NCI-H82 treated with DMSO at 0.1 percent for 48 hours (cell line): Measurements from ENCODE around the gene WDR64.
A peak's percentile ranks its signal among the peaks of the same experiment; 100 is the strongest.
"Not testable (repeated sequence)": the region's sequence is repeated elsewhere in the genome, so short reads cannot be mapped to it uniquely, and the experiment has no call there.

Source experiments
- DNase-seq: peaks from one replicate; lab custom pipeline; 2025; ENCODE audit not compliant: unreplicated experiment; lab: John Stamatoyannopoulos, UW

Gene WDR64

GRCh38 chr1:241654641-241655040, 2.6 kb downstream of the WDR64 start:
- DNase-seq = no peak

GRCh38 chr1:241658081-241658793, 6.2 kb downstream of the WDR64 start:
- DNase-seq = no peak

GRCh38 chr1:241659016-241659415, 6.9 kb downstream of the WDR64 start:
- DNase-seq = not testable (repeated sequence)

- DNase-seq = no peak
Measured at GRCh38 chr1:241660424-241660972, 8.4 kb downstream of the WDR64 start.

GRCh38 chr1:241666419-241666818, 14.3 kb downstream of the WDR64 start:
- DNase-seq = peak; percentile 86

- DNase-seq = no peak
Measured at GRCh38 chr1:241672301-241672700, 20.2 kb downstream of the WDR64 start.

- no peak for DNase-seq
Measured at GRCh38 chr1:241674805-241675384, 22.8 kb downstream of the WDR64 start.

GRCh38 chr1:241675983-241676382, 23.9 kb downstream of the WDR64 start:
- DNase-seq = no peak

- peak; percentile 33 for DNase-seq
Measured at GRCh38 chr1:241677201-241677600, 25.1 kb downstream of the WDR64 start.

- DNase-seq = peak; percentile 71
Measured at GRCh38 chr1:241678536-241678935, 26.5 kb downstream of the WDR64 start.

- no peak for DNase-seq
Measured at GRCh38 chr1:241679404-241679803, 27.3 kb downstream of the WDR64 start.

GRCh38 chr1:241679961-241680360, 27.9 kb downstream of the WDR64 start:
- DNase-seq = no peak

GRCh38 chr1:241681861-241682448, 29.9 kb downstream of the WDR64 start:
- DNase-seq = not testable (repeated sequence)

- DNase-seq = no peak
Measured at GRCh38 chr1:241682921-241683320, 30.8 kb downstream of the WDR64 start.

GRCh38 chr1:241684108-241684507, 32.0 kb downstream of the WDR64 start:
- no peak for DNase-seq

- no peak for DNase-seq
Measured at GRCh38 chr1:241688940-241689368, 36.9 kb downstream of the WDR64 start.

- DNase-seq = no peak
Measured at GRCh38 chr1:241695246-241696171, 43.4 kb downstream of the WDR64 start.

GRCh38 chr1:241696172-241696814, 44.2 kb downstream of the WDR64 start:
- DNase-seq = no peak

GRCh38 chr1:241696815-241697639, 44.9 kb downstream of the WDR64 start:
- DNase-seq = no peak

GRCh38 chr1:241697640-241698018, 45.5 kb downstream of the WDR64 start:
- DNase-seq = no peak
